Astrocyte (in vitro differentiated cells and primary cell): ENCODE measurements around the gene ACYP1. TPM values are rescaled to one million over a fixed set of nuclear protein-coding genes. Genes with fewer than 3 reads are reported as not detected.

Experiments used
- DNase-seq: peaks from one replicate; pipeline ENCODE4 v3.0.0-alpha.2; 2010; ENCODE audit warnings: low read depth
- FAIRE-seq: peaks from 2 replicates; lab custom pipeline; 2011; peaks lifted over from hg19 to GRCh38; lab: Jason Lieb, UNC
- H2AFZ ChIP-seq: 2 replicates; pipeline ENCODE4 v1.6.0; 2012; ENCODE audit warnings: low read depth, low read length, inconsistent platforms
- H3K27ac ChIP-seq: 2 replicates; pipeline ENCODE4 v1.5.1; 2011; ENCODE audit warnings: low read depth, low read length, inconsistent platforms
- H3K27me3 ChIP-seq: 2 replicates; pipeline ENCODE4 v1.6.0; 2011; ENCODE audit warnings: low read length, inconsistent platforms; ENCODE audit not compliant: insufficient read depth
- H3K36me3 ChIP-seq: 2 replicates; pipeline ENCODE4 v1.5.1; 2011; ENCODE audit warnings: low read length, inconsistent platforms; ENCODE audit not compliant: insufficient read depth
- H3K4me1 ChIP-seq: 2 replicates; pipeline ENCODE4 v1.5.1; 2011; ENCODE audit warnings: low read length, inconsistent platforms; ENCODE audit not compliant: insufficient read depth
- H3K4me2 ChIP-seq: 2 replicates; pipeline ENCODE4 v1.6.0; 2012; ENCODE audit warnings: low read length, inconsistent platforms
- H3K4me3 ChIP-seq: 2 replicates; pipeline ENCODE4 v1.5.1; 2011; ENCODE audit warnings: low read depth, mild to moderate bottlenecking, low read length, inconsistent platforms; ENCODE audit not compliant: insufficient read depth
- H3K79me2 ChIP-seq: 2 replicates; pipeline ENCODE4 v1.6.0; 2012; ENCODE audit warnings: mild to moderate bottlenecking, low read length, inconsistent platforms; ENCODE audit not compliant: insufficient read depth
- H3K9ac ChIP-seq: 2 replicates; pipeline ENCODE4 v1.6.0; 2012; ENCODE audit warnings: mild to moderate bottlenecking, low read length, inconsistent platforms
- H3K9me3 ChIP-seq: 2 replicates; pipeline ENCODE4 v1.5.1; 2012; ENCODE audit warnings: low read depth, mild to moderate bottlenecking, low read length, inconsistent platforms; ENCODE audit not compliant: insufficient read depth
- H4K20me1 ChIP-seq: 2 replicates; pipeline ENCODE4 v1.6.0; 2012; ENCODE audit warnings: low read length, inconsistent platforms; ENCODE audit not compliant: insufficient read depth
- H3K27ac Mint-ChIP-seq: one replicate; pipeline ENCODE4 v1.8.0; 2021; ENCODE audit warnings: mild to moderate bottlenecking, mixed read lengths; ENCODE audit not compliant: unreplicated experiment
- H3K27me3 Mint-ChIP-seq: one replicate; pipeline ENCODE4 v1.8.0; 2021; ENCODE audit warnings: low read depth, mixed read lengths; ENCODE audit not compliant: unreplicated experiment
- H3K36me3 Mint-ChIP-seq: one replicate; pipeline ENCODE4 v1.8.0; 2021; ENCODE audit warnings: low read depth, mixed read lengths; ENCODE audit not compliant: unreplicated experiment
- H3K4me1 Mint-ChIP-seq: one replicate; pipeline ENCODE4 v1.8.0; 2021; ENCODE audit warnings: low read depth, mixed read lengths; ENCODE audit not compliant: unreplicated experiment
- H3K4me3 Mint-ChIP-seq: one replicate; pipeline ENCODE4 v1.8.0; 2021; ENCODE audit warnings: mild to moderate bottlenecking, moderate library complexity, mixed read lengths; ENCODE audit not compliant: unreplicated experiment
- H3K9me3 Mint-ChIP-seq: one replicate; pipeline ENCODE4 v1.8.0; 2021; ENCODE audit warnings: mild to moderate bottlenecking, mixed read lengths; ENCODE audit not compliant: unreplicated experiment
- CTCF ChIP-seq: IDR thresholded peaks from 2 replicates; pipeline ENCODE4 v1.5.1; 2011; ENCODE audit warnings: low read depth, mild to moderate bottlenecking, inconsistent platforms, low read length, moderate library complexity; ENCODE audit not compliant: insufficient read depth
- EZH2 ChIP-seq: IDR thresholded peaks from 2 replicates; pipeline ENCODE4 v1.6.1; 2012; ENCODE audit warnings: mild to moderate bottlenecking, low read length, inconsistent platforms; ENCODE audit not compliant: insufficient read depth
- total RNA-seq: library from RNA; stranded (reverse); gene quantifications from 2 replicates; pipeline ENCODE4 v1.2.1, GENCODE V29; 2021

The ACYP1 gene
- total RNA-seq, 1 donor from 2014 or later, result 8.9 TPM

GRCh38 chr14:75009176-75009575 is 54.6 kb downstream of the ACYP1 start:
- no peak for DNase-seq
- FAIRE-seq, result no peak
- Histone ChIP-seq H3K4me2 (no peak overlapping the region), H2AFZ (no peak overlapping the region), H3K79me2 (peaks cover 18% of the 10 kb centered on the region), H3K4me3 (no peak overlapping the region), H4K20me1 (no peaks in the 10 kb centered on the region), H3K9ac (no peak overlapping the region), H3K27ac (no peak overlapping the region), H3K27me3 (no peaks in the 10 kb centered on the region), H3K4me1 (peaks cover 16% of the 10 kb centered on the region), H3K9me3 (no peaks in the 10 kb centered on the region), H3K36me3 (peaks cover 52% of the 10 kb centered on the region)
- Mint-ChIP-seq H3K9me3 (no peaks in the 10 kb centered on the region), H3K27ac (no peak overlapping the region), H3K27me3 (no peaks in the 10 kb centered on the region), H3K4me1 (peaks cover 24% of the 10 kb centered on the region), H3K4me3 (no peak overlapping the region), H3K36me3 (peaks cover 15% of the 10 kb centered on the region)
- TF ChIP-seq CTCF (no peak), EZH2 (no peak)

- FAIRE-seq, result no peak
- peaks cover 16% of the 10 kb centered on the region for H3K4me1 Mint-ChIP-seq
- no peaks in the 10 kb centered on the region for H3K27me3 Mint-ChIP-seq
- TF ChIP-seq CTCF, result no peak
- TF ChIP-seq EZH2, result no peak
- H3K36me3 Mint-ChIP-seq, result peaks cover 16% of the 10 kb centered on the region
- no peak for DNase-seq
- Histone ChIP-seq H3K36me3 (peaks cover 50% of the 10 kb centered on the region), H3K4me2 (no peak overlapping the region), H3K9ac (no peak overlapping the region), H3K79me2 (peaks cover 33% of the 10 kb centered on the region), H4K20me1 (peaks cover 3% of the 10 kb centered on the region), H3K27me3 (no peaks in the 10 kb centered on the region), H3K9me3 (no peaks in the 10 kb centered on the region), H2AFZ (no peak overlapping the region), H3K27ac (no peak overlapping the region), H3K4me3 (no peak overlapping the region), H3K4me1 (peaks cover 14% of the 10 kb centered on the region)
- no peak overlapping the region for H3K4me3 Mint-ChIP-seq
- no peak overlapping the region for H3K27ac Mint-ChIP-seq
- peaks cover 2% of the 10 kb centered on the region for H3K9me3 Mint-ChIP-seq
Measured at GRCh38 chr14:75005357-75005756, 58.5 kb downstream of the ACYP1 start.

DNA sequence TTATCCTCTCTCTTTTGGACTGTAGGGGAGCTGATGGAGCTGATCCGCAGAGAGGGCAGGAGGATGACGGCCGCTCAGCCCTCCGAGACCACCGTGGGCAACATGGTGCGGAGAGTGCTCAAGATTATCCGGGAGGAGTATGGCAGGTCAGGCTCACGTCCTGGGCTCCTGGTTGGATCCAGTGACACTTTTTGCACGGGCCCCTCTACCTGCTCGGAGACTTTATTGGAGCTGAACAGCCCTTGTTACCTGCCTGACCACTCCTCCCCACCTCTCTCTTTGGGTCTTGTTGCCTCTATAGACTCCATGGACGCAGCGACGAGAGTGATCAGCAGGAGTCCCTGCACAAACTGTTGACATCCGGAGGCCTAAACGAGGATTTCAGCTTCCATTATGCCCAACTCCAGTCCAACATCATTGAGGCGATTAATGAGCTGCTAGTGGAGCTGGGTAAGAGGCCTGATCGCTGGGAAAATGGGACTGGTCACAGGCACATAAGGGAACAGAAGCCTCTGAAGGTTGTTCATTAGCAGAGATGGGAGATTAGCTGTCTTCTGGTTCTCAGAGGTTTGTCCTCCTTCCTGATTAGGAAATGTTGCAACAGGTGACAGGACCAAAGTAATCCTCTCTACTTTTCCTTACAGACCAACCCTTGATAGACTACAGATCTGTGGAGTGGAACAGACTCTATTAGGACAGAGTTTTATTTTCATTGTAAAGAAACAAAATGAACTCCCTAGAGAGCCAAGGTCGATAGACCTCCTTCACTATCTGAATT is 60.4 kb downstream of the ACYP1 start:
- H3K27ac Mint-ChIP-seq, result peak overlapping the region; percentile 87
- H3K36me3 Mint-ChIP-seq, result peaks cover 9% of the 10 kb centered on the region
- Histone ChIP-seq H3K79me2 (peaks cover 33% of the 10 kb centered on the region), H3K27me3 (no peaks in the 10 kb centered on the region), H4K20me1 (peaks cover 3% of the 10 kb centered on the region), H3K27ac (peak overlapping the region; percentile 67), H2AFZ (peak overlapping the region; percentile 97), H3K9ac (peak overlapping the region; percentile 89), H3K4me3 (peak overlapping the region; percentile 91), H3K4me2 (peak overlapping the region; percentile 93), H3K36me3 (peaks cover 32% of the 10 kb centered on the region), H3K9me3 (no peaks in the 10 kb centered on the region), H3K4me1 (peaks cover 14% of the 10 kb centered on the region)
- no peak for FAIRE-seq
- DNase-seq, result no peak
- H3K27me3 Mint-ChIP-seq, result no peaks in the 10 kb centered on the region
- TF ChIP-seq CTCF (no peak), EZH2 (no peak)
- H3K4me3 Mint-ChIP-seq, result peak overlapping the region; percentile 98
- peaks cover 16% of the 10 kb centered on the region for H3K4me1 Mint-ChIP-seq
- peaks cover 2% of the 10 kb centered on the region for H3K9me3 Mint-ChIP-seq
